ENCODE measurements around the gene ASTN1. TPM values are rescaled to one million over a fixed set of nuclear protein-coding genes. Genes with fewer than 3 reads are reported as not detected.

Gene ASTN1
- polyA plus RNA-seq, 1 of the 3 experiments (the other 2 are of a cell fraction), result 0.13 TPM

DNA sequence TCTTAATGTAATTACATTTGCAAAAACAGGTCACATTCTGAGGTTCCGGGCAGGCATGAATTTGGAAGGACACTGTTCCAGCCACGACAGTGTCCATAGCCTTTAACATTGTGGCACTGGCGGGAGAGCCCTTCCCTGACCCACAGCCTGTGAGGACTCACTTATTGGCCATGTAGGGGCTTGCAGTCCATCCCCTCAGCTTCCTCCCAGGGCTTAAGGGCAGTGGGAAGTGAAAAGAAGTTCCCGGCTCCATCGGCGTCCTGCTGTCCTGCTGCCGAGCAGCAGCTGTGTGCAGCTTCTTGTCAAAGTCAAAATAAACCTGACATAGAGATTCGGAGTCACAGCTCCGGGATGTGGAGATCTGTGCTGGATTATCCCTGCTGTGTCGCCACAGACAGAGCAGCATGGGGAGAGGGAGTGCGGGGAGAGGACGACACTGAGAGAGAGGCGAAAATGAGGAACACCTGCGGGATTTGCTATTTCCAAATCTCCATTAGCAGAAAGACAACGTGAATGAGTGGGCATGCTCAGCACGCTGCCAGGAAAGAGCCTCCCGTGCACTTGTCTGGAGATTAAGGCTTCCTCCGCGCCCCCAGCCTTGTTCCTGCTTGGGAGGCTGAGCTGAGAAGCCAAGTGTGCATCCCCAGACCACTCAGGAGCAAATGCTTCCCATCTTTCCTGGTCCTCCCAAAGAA, 260.3 kb downstream of the ASTN1 start:
- H3K9ac ChIP-seq, result no peak overlapping the region
- H3K36me3 ChIP-seq (replicated peaks in 1 of 2; ENCODE audit: control insufficient read depth in 1 of 2, insufficient read depth in 2 of 2, low read length in 1 of 2), result no peaks in the 10 kb centered on the region
- H4K20me1 ChIP-seq (ENCODE audit: insufficient read depth), result no peaks in the 10 kb centered on the region
- TF ChIP-seq CHD2 (IDR thresholded peaks at IDR 0.05; ENCODE audit: low read length, partially characterized antibody), result no peak
- no peak for TF ChIP-seq RFX5 (IDR thresholded peaks at IDR 0.05; ENCODE audit: low read length)
- no peak for TF ChIP-seq TAF1 (IDR thresholded peaks at IDR 0.05; ENCODE audit: borderline replicate concordance, low read depth, low read length)
- TF ChIP-seq EP300 (IDR thresholded peaks at IDR 0.05; ENCODE audit: borderline replicate concordance in 1 of 2, low read depth in 1 of 2, low read length in 1 of 2), result no peak
- TF ChIP-seq NFIC (IDR thresholded peaks at IDR 0.05; ENCODE audit: borderline replicate concordance), result no peak
- TF ChIP-seq NRF1 (IDR thresholded peaks at IDR 0.05; ENCODE audit: low read depth, low read length), result no peak
- no peak for TF ChIP-seq RCOR1 (IDR thresholded peaks at IDR 0.05; ENCODE audit: low read length)
- TF ChIP-seq IRF3 (IDR thresholded peaks at IDR 0.05; ENCODE audit: low read depth, low read length), result no peak
- TF ChIP-seq, protein P1, sequence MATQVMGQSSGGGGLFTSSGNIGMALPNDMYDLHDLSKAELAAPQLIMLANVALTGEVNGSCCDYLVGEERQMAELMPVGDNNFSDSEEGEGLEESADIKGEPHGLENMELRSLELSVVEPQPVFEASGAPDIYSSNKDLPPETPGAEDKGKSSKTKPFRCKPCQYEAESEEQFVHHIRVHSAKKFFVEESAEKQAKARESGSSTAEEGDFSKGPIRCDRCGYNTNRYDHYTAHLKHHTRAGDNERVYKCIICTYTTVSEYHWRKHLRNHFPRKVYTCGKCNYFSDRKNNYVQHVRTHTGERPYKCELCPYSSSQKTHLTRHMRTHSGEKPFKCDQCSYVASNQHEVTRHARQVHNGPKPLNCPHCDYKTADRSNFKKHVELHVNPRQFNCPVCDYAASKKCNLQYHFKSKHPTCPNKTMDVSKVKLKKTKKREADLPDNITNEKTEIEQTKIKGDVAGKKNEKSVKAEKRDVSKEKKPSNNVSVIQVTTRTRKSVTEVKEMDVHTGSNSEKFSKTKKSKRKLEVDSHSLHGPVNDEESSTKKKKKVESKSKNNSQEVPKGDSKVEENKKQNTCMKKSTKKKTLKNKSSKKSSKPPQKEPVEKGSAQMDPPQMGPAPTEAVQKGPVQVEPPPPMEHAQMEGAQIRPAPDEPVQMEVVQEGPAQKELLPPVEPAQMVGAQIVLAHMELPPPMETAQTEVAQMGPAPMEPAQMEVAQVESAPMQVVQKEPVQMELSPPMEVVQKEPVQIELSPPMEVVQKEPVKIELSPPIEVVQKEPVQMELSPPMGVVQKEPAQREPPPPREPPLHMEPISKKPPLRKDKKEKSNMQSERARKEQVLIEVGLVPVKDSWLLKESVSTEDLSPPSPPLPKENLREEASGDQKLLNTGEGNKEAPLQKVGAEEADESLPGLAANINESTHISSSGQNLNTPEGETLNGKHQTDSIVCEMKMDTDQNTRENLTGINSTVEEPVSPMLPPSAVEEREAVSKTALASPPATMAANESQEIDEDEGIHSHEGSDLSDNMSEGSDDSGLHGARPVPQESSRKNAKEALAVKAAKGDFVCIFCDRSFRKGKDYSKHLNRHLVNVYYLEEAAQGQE (IDR thresholded peaks at IDR 0.05; ENCODE audit: low read depth, low read length), result no peak
- H3K4me3 ChIP-seq (ENCODE audit: low read depth in 2 of 2, low read length in 1 of 2), result no peak overlapping the region
- no peak for DNase-seq
- no peaks in the 10 kb centered on the region for H3K9me2 ChIP-seq
- H3K27me3 ChIP-seq (ENCODE audit: insufficient read depth), result no peaks in the 10 kb centered on the region; the same call in 1 of the 2 replicates
- H3K9me3 ChIP-seq, result no peaks in the 10 kb centered on the region
- H3K4me2 ChIP-seq, result no peak overlapping the region
- H3K27ac ChIP-seq (ENCODE audit: low read depth in 2 of 2, low read length in 1 of 2), result no peak overlapping the region
- H3F3A ChIP-seq (replicated peaks; ENCODE audit: insufficient read depth), result no peaks in the 10 kb centered on the region
- H3K4me1 ChIP-seq (ENCODE audit: control insufficient read depth in 1 of 2, insufficient read depth in 2 of 2, low read depth in 1 of 2, low read length in 1 of 2), result peaks cover 0 to 11% of the 10 kb centered on the region in 2 experiments; a peak in 2 of 4 replicates
- ChIA-PET CTCF (interaction anchor here (0.7 to 4.5 kb wide), 8 partner anchors 11 to 1044 kb away, joined by 3 to 28 read pairs (median 4); no protein-coding TSS in a partner anchor), POLR2A (no interaction called here)
- no peak overlapping the region for H2AFZ ChIP-seq (ENCODE audit: low read depth)
- no peaks in the 10 kb centered on the region for H3K79me2 ChIP-seq (ENCODE audit: insufficient read depth)
- WGBS (ENCODE audit: low lambda C conversion rate), result 45% methylated on average over 15 of the region's 19 CpGs

DNA sequence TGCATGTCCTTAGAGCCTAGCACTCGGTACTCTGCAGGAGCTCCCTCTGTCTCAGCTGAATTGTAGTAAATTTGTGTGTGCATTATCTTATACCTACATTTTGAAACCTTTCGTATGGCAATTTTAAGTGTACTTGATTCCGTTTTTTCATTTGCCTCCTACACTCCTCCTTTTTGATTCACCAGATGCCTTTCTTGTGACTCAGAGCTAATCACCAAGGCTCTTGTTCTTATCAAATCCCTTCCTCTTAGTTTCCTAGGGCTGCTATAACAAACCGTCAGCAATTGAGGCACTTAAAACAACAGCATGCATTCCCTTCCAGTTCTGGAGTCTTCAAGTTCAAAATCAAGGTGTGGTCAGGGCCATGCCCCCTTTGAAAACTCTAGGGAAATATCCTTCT, 261.0 kb downstream of the ASTN1 start:
- Histone ChIP-seq H4K20me1 (ENCODE audit: insufficient read depth) (no peaks in the 10 kb centered on the region), H3K27me3 (ENCODE audit: insufficient read depth) (no peaks in the 10 kb centered on the region; the same call in 1 of the 2 replicates), H3K4me2 (no peak overlapping the region), H3K9ac (no peak overlapping the region), H3K4me3 (ENCODE audit: low read depth in 2 of 2, low read length in 1 of 2) (no peak overlapping the region), H3K79me2 (ENCODE audit: insufficient read depth) (no peaks in the 10 kb centered on the region), H3K27ac (ENCODE audit: low read depth in 2 of 2, low read length in 1 of 2) (no peak overlapping the region), H3K9me2 (no peaks in the 10 kb centered on the region), H3K36me3 (replicated peaks in 1 of 2; ENCODE audit: control insufficient read depth in 1 of 2, insufficient read depth in 2 of 2, low read length in 1 of 2) (no peaks in the 10 kb centered on the region), H2AFZ (ENCODE audit: low read depth) (no peak overlapping the region), H3K9me3 (no peaks in the 10 kb centered on the region), H3K4me1 (ENCODE audit: control insufficient read depth in 1 of 2, insufficient read depth in 2 of 2, low read depth in 1 of 2, low read length in 1 of 2) (peaks cover 0 to 13% of the 10 kb centered on the region in 2 experiments; a peak in 3 of 4 replicates), H3F3A (replicated peaks; ENCODE audit: insufficient read depth) (no peaks in the 10 kb centered on the region)
- 35% methylated on average over 4 of the region's 4 CpGs for WGBS (ENCODE audit: low lambda C conversion rate)
- no peak for DNase-seq
- no peak for TF ChIP-seq POLR2AphosphoS5 (IDR thresholded peaks at IDR 0.05; ENCODE audit: low read depth, low read length)
- no peak for TF ChIP-seq RAD21 (IDR thresholded peaks at IDR 0.05; ENCODE audit: low read length)
- no peak for TF ChIP-seq RFX5 (IDR thresholded peaks at IDR 0.05; ENCODE audit: low read length)
- TF ChIP-seq SIN3A (IDR thresholded peaks at IDR 0.05; ENCODE audit: borderline replicate concordance, low read depth, low read length), result no peak
- no peak for TF ChIP-seq ELF1 (IDR thresholded peaks at IDR 0.05)
- no peak for TF ChIP-seq CHD2 (IDR thresholded peaks at IDR 0.05; ENCODE audit: low read length, partially characterized antibody)
- no peak for TF ChIP-seq FOXJ3 (CRISPR knock-in tag; IDR thresholded peaks at IDR 0.05)
- no peak for TF ChIP-seq YY1 (IDR thresholded peaks at IDR 0.05; ENCODE audit: low read depth)
- no peak for TF ChIP-seq SMC3 (IDR thresholded peaks at IDR 0.05; ENCODE audit: low read depth, low read length)
- no peak for TF ChIP-seq MXI1 (IDR thresholded peaks at IDR 0.05; ENCODE audit: low read depth, low read length)
- TF ChIP-seq EZH2phosphoT487 (IDR thresholded peaks at IDR 0.05; ENCODE audit: borderline replicate concordance, low read depth), result no peak
- ChIA-PET CTCF (interaction anchor here (0.9 to 4.5 kb wide), 4 partner anchors 23 to 1045 kb away, joined by 3 to 28 read pairs (median 4); no protein-coding TSS in a partner anchor), POLR2A (no interaction called here)
